Left lung (tissue), 10 donors: ENCODE data around the gene MYOF. TPM values are rescaled to one million over a fixed set of nuclear protein-coding genes. Genes with fewer than 3 reads are reported as not detected.

Source experiments
- ATAC-seq: fragments of 200-7000 bp; cut with Tn5 transposase; one replicate; pipeline ENCODE4 v1.9.1; 2020; ENCODE audit warnings: moderate library complexity
- DNase-seq, 4 donors: peaks; one replicate each; pipeline ENCODE4 v3.0.0-alpha.2; 2013 to 2020
- H3K27ac ChIP-seq, 2 donors: fragments of 200-600 bp; sonication (generic) in 1 of 2; one replicate each; pipeline versions ENCODE4 v1.5.0 to v1.8.0; 2020 to 2021
- H3K27me3 ChIP-seq, 2 donors: fragments of 200-600 bp; sonication (generic) in 1 of 2; one replicate each; pipeline versions ENCODE4 v1.5.0 to v1.8.0; 2020 to 2021
- H3K36me3 ChIP-seq, 2 donors: fragments of 200-600 bp; sonication (generic) in 1 of 2; one replicate each; pipeline versions ENCODE4 v1.5.0 to v1.8.0; 2020 to 2021
- H3K4me1 ChIP-seq, 2 donors: fragments of 200-600 bp; one replicate each; pipeline ENCODE4 v1.8.0; 2021
- H3K4me3 ChIP-seq, 2 donors: fragments of 200-600 bp; sonication (generic) in 1 of 2; one replicate each; pipeline versions ENCODE4 v1.5.0 to v1.8.0; 2020 to 2021; ENCODE audit warnings: mild to moderate bottlenecking in 1 of 2
- H3K9me3 ChIP-seq, 2 donors: fragments of 200-600 bp; sonication (generic) in 1 of 2; one replicate each; pipeline versions ENCODE4 v1.5.0 to v1.8.0; 2020 to 2021
- CTCF ChIP-seq, 2 donors: fragments of 200-600 bp; sonication (generic) in 1 of 2; IDR thresholded peaks; one replicate each; pipeline versions ENCODE4 v1.5.0 to v1.8.0; 2021; ENCODE audit warnings: antibody characterized with exemption in 2 of 2
- intact Hi-C, 2 donors: fragments of 100-400 bp; cut with DNase I; formaldehyde crosslinking; loops; one replicate each; pipeline versions ENCODE4 v1.11.2 to v1.14.2; 2022
- polyA plus RNA-seq, 6 donors: library from polyadenylated mRNA; unstranded; fragments of 120-200 nt; gene quantifications; one replicate each; pipeline ENCODE4 v1.2.1, GENCODE V29; 2013; ENCODE audit not compliant: insufficient read length in 6 of 6
- total RNA-seq, 2 donors: library from RNA; stranded (reverse); fragmentation: NEBNext Ultra II Directional; extraction: Animal tissue kit (Norgen Biotek cat#: 25700); gene quantifications; one replicate each; pipeline ENCODE4 v1.2.1, GENCODE V29; 2021
- donor health status: DM: no; HTN: yes; CAD: no.
- donor health status: DM: no; HTN: no; CAD: no.

The MYOF gene
- total and polyA plus RNA-seq, 8 donors: 54.9 to 295 (median 67.9) TPM

GRCh38 chr10:93334901-93335327 lies 147.2 kb downstream of the MYOF start:
- no peaks in the 10 kb centered on the region for H3K4me1 ChIP-seq
- no peaks in the 10 kb centered on the region for H3K9me3 ChIP-seq
- H3K27ac ChIP-seq: no peak overlapping the region
- peaks cover 0 to 97% of the 10 kb centered on the region in 2 donors for H3K36me3 ChIP-seq
- H3K4me3 ChIP-seq: no peak overlapping the region
- DNase-seq: peak in 1 of 4 donors; percentile 38
- intact Hi-C loops: no loop called here
- no peaks in the 10 kb centered on the region for H3K27me3 ChIP-seq
- ATAC-seq: peak; percentile 89
- no peak for TF ChIP-seq CTCF (IDR thresholded peaks at IDR 0.05)

DNA sequence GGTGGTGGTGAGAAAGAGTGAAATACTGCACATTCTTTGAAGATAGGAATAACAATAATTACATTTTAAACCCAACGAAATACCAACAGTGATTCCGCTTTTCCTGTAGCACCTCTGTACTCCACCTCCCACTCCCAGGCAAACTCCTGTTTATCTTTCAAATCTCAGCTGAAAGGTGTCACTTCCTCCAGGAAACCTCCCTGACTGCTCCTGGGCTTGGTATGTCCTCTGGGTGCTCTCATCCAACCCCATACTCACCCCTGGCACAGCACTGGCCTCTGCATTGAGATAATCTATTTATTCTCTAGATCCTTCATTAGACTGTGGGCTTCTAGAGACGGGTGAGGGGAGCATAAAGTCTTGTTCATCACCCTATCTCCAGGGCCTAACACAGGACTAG lies 148.0 kb downstream of the MYOF start:
- Histone ChIP-seq H3K9me3 (no peaks in the 10 kb centered on the region), H3K4me3 (no peak overlapping the region), H3K4me1 (no peaks in the 10 kb centered on the region), H3K27ac (no peak overlapping the region), H3K36me3 (peaks cover 0 to 97% of the 10 kb centered on the region in 2 donors), H3K27me3 (no peaks in the 10 kb centered on the region)
- ATAC-seq (no peak), DNase-seq (no peak)
- intact Hi-C loops: no loop called here
- no peak for TF ChIP-seq CTCF (IDR thresholded peaks at IDR 0.05)

GRCh38 chr10:93333278-93333978 lies 148.7 kb downstream of the MYOF start:
- Histone ChIP-seq H3K36me3 (peaks cover 0 to 97% of the 10 kb centered on the region in 2 donors), H3K27me3 (no peaks in the 10 kb centered on the region), H3K9me3 (no peaks in the 10 kb centered on the region), H3K4me1 (no peaks in the 10 kb centered on the region), H3K4me3 (no peak overlapping the region), H3K27ac (no peak overlapping the region)
- no peak for TF ChIP-seq CTCF (IDR thresholded peaks at IDR 0.05)
- intact Hi-C loops: no loop called here
- no peak for ATAC-seq
- no peak for DNase-seq

DNA sequence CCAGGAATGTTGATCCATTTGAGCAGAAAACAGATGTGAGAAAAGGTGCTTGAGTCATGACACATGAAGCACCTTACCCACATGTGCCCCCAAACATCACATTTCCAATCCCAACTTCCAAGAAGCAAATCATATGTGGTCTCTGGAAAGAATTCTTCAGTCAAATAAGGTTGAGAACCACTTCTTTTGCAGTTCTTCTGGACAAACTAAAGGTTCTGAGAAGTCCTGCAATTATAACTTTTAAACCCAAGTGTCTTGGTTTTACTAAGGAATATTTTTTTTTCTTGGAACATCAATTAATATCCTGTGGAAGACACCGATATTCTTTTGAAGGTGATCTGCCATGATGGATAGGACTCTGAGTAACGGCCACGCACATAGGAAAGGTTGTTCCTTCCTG lies 151.3 kb downstream of the MYOF start:
- H3K27ac ChIP-seq: no peak overlapping the region
- intact Hi-C loops: no loop called here
- H3K4me3 ChIP-seq: no peak overlapping the region
- H3K27me3 ChIP-seq: no peaks in the 10 kb centered on the region
- ATAC-seq (no peak), DNase-seq (no peak)
- peaks cover 0 to 99% of the 10 kb centered on the region in 2 donors for H3K36me3 ChIP-seq
- H3K4me1 ChIP-seq: no peaks in the 10 kb centered on the region
- no peak for TF ChIP-seq CTCF (IDR thresholded peaks at IDR 0.05)
- no peaks in the 10 kb centered on the region for H3K9me3 ChIP-seq

- no peak overlapping the region for H3K4me3 ChIP-seq
- ATAC-seq (no peak), DNase-seq (no peak)
- no peaks in the 10 kb centered on the region for H3K4me1 ChIP-seq
- H3K27me3 ChIP-seq: no peaks in the 10 kb centered on the region
- no peaks in the 10 kb centered on the region for H3K9me3 ChIP-seq
- intact Hi-C loops: no loop called here
- peaks cover 0 to 98% of the 10 kb centered on the region in 2 donors for H3K36me3 ChIP-seq
- TF ChIP-seq CTCF (IDR thresholded peaks at IDR 0.05): no peak
- H3K27ac ChIP-seq: no peak overlapping the region
Measured at GRCh38 chr10:93319896-93320295, 162.2 kb downstream of the MYOF start.
